Endodermal cell (in vitro differentiated cells): ENCODE results near the gene ARHGEF10L. TPM values are rescaled to one million over a fixed set of nuclear protein-coding genes. Genes with fewer than 3 reads are reported as not detected.

Experiments
- DNase-seq: peaks from one replicate; pipeline ENCODE4 v3.0.0-alpha.2; 2017
- H3K27ac ChIP-seq: 2 replicates; pipeline ENCODE4 v1.5.1; 2013; ENCODE audit warnings: mild to moderate bottlenecking, low read depth, low read length, moderate library complexity
- H3K27me3 ChIP-seq: 2 replicates; pipeline ENCODE4 v1.6.1; 2013; ENCODE audit warnings: mild to moderate bottlenecking, low read length, moderate library complexity; ENCODE audit not compliant: insufficient read depth, control insufficient read depth, poor library complexity, severe bottlenecking
- H3K36me3 ChIP-seq: 2 replicates; pipeline ENCODE4 v1.7.0; 2013; ENCODE audit warnings: mild to moderate bottlenecking, low read length, moderate library complexity; ENCODE audit not compliant: control insufficient read depth, insufficient read depth
- H3K4me1 ChIP-seq: one replicate; pipeline ENCODE4 v1.7.0; 2013; ENCODE audit warnings: low read length; ENCODE audit not compliant: control insufficient read depth, insufficient read depth
- H3K4me3 ChIP-seq: 2 replicates; pipeline ENCODE4 v1.5.1; 2013; ENCODE audit warnings: mild to moderate bottlenecking, low read length, moderate library complexity
- H3K9ac ChIP-seq: 2 replicates; pipeline ENCODE4 v1.6.1; 2013; ENCODE audit warnings: mild to moderate bottlenecking, low read length, moderate library complexity; ENCODE audit not compliant: poor library complexity, severe bottlenecking; ENCODE audit errors: extremely low read depth
- H3K9me3 ChIP-seq: 2 replicates; pipeline ENCODE4 v1.6.1; 2013; ENCODE audit warnings: mild to moderate bottlenecking, low read length, moderate library complexity; ENCODE audit not compliant: control insufficient read depth
- H3K27ac Mint-ChIP-seq: 2 replicates; pipeline ENCODE4 v1.8.0; 2020; ENCODE audit warnings: mixed read lengths
- H3K27me3 Mint-ChIP-seq: 2 replicates; pipeline ENCODE4 v1.8.0; 2021; ENCODE audit warnings: mild to moderate bottlenecking, mixed read lengths; ENCODE audit not compliant: insufficient read depth
- H3K36me3 Mint-ChIP-seq: 2 replicates; pipeline ENCODE4 v1.8.0; 2020; ENCODE audit warnings: low read depth, mixed read lengths
- H3K4me1 Mint-ChIP-seq: 2 replicates; pipeline ENCODE4 v1.8.0; 2020; ENCODE audit warnings: mixed read lengths
- H3K4me3 Mint-ChIP-seq: 2 replicates; pipeline ENCODE4 v1.8.0; 2020; ENCODE audit warnings: mild to moderate bottlenecking, moderate library complexity, mixed read lengths
- H3K9me3 Mint-ChIP-seq: 2 replicates; pipeline ENCODE4 v1.8.0; 2020; ENCODE audit warnings: mild to moderate bottlenecking, mixed read lengths
- CTCF ChIP-seq: fragments of 200-600 bp; sonication (generic); conservative IDR thresholded peaks from 2 replicates; pipeline ENCODE4 v1.5.0; 2021; ENCODE audit warnings: antibody characterized with exemption, mild to moderate bottlenecking
- WGBS, 2 experiments: methylation state at CpG; one replicate each; pipeline versions ENCODE4 v1.1.5 to v1.1.7; 2013; ENCODE audit warnings: missing lambda C conversion rate in 2 of 2, mixed read lengths in 1 of 2; ENCODE audit not compliant: insufficient coverage in 1 of 2, insufficient read length in 1 of 2; 5-methylcytosine and 5-hydroxymethylcytosine counted together
- total RNA-seq, 2 donors: library from RNA; stranded (reverse); fragmentation: NEBNext Ultra II Directional in 1 of 2; extraction: Animal tissue kit (Norgen Biotek cat#: 25700) in 1 of 2; gene quantifications; 2 replicates in 1 of 2; 3 replicates in 1 of 2; pipeline ENCODE4 v1.2.1, GENCODE V29; 2021

The ARHGEF10L gene
- total RNA-seq, 2 donors from 2014 or later, result 5.2 to 10.5 TPM

DNA sequence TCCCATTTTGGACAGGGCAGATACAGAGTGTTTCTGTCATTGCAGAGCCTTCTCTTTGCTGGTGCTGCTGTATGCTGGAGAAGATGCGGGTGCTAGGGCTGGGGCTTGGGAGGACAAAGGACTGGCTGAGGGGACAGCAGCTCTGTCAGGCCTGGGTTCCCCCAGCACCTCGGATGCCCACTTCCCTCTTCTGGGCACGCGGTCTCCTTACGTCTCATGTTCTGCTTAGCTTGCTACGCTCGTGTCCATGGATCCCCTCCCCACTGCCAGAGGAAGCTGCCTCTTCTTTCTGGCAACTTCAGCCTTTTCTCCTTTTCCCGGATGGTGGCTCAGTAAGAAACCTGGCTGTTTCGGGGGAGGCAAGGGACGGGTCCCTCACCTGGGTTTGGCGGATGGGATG, 75.7 kb downstream of the ARHGEF10L start:
- no peak overlapping the region for H3K9ac ChIP-seq
- 92 to 96% methylated on average over 9 to 11 of the region's 11 CpGs for WGBS, 2 experiments
- TF ChIP-seq CTCF, result no peak

DNA sequence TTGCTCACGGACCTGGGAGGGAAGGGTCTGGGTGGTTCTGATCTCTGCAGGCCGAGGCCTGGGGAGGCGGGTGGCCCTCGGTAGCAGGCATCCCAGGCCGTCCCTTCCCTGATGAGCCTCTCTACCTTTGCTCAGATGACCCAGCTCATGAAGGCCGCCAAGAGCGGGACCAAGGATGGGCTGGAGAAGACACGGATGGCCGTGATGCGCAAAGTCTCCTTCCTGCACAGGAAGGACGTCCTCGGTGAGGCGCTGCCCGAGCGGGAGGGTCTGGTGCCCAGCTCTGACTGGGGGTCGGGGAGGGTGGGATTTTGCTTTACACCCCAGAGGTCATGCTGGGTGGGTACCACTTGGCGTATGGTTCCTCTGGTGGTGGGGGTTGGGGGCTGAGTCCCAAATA, 76.5 kb downstream of the ARHGEF10L start:
- 95 to 98% methylated on average over 12 to 17 of the region's 17 CpGs for WGBS, 2 experiments

More for the DNA sequence above, 75.7 kb downstream of the ARHGEF10L start:
- no peaks in the 10 kb centered on the region for H3K27me3 Mint-ChIP-seq
- Histone ChIP-seq H3K36me3 (no peaks in the 10 kb centered on the region), H3K9me3 (no peaks in the 10 kb centered on the region), H3K4me3 (no peak overlapping the region), H3K27me3 (no peaks in the 10 kb centered on the region), H3K27ac (no peak overlapping the region), H3K4me1 (no peaks in the 10 kb centered on the region)
- no peak for DNase-seq
- no peak overlapping the region for H3K27ac Mint-ChIP-seq
- no peak overlapping the region for H3K4me3 Mint-ChIP-seq
- no peaks in the 10 kb centered on the region for H3K9me3 Mint-ChIP-seq
- H3K4me1 Mint-ChIP-seq, result no peaks in the 10 kb centered on the region
- H3K36me3 Mint-ChIP-seq, result no peaks in the 10 kb centered on the region

GRCh38 chr1:17616731-17617279, 77.3 kb downstream of the ARHGEF10L start:
- Histone ChIP-seq H3K4me3 (no peak overlapping the region), H3K9me3 (no peaks in the 10 kb centered on the region), H3K36me3 (no peaks in the 10 kb centered on the region), H3K27ac (no peak overlapping the region), H3K9ac (no peak overlapping the region), H3K27me3 (no peaks in the 10 kb centered on the region), H3K4me1 (no peaks in the 10 kb centered on the region)
- Mint-ChIP-seq H3K27me3 (no peaks in the 10 kb centered on the region), H3K36me3 (no peaks in the 10 kb centered on the region), H3K4me1 (no peaks in the 10 kb centered on the region), H3K27ac (no peak overlapping the region), H3K4me3 (no peak overlapping the region), H3K9me3 (no peaks in the 10 kb centered on the region)
- 94 to 99% methylated on average over 9 to 12 of the region's 12 CpGs for WGBS, 2 experiments
- DNase-seq, result no peak
- no peak for TF ChIP-seq CTCF

More for the DNA sequence above, 76.5 kb downstream of the ARHGEF10L start:
- Mint-ChIP-seq H3K4me3 (no peak overlapping the region), H3K4me1 (no peaks in the 10 kb centered on the region), H3K27ac (peak overlapping the region; percentile 23), H3K27me3 (no peaks in the 10 kb centered on the region), H3K36me3 (no peaks in the 10 kb centered on the region), H3K9me3 (no peaks in the 10 kb centered on the region)
- H3K9ac ChIP-seq, result no peak overlapping the region
- no peaks in the 10 kb centered on the region for H3K4me1 ChIP-seq
- no peaks in the 10 kb centered on the region for H3K9me3 ChIP-seq
- no peak for DNase-seq
- H3K27me3 ChIP-seq, result no peaks in the 10 kb centered on the region
- H3K36me3 ChIP-seq, result no peaks in the 10 kb centered on the region
- TF ChIP-seq CTCF, result no peak
- no peak overlapping the region for H3K4me3 ChIP-seq
- no peak overlapping the region for H3K27ac ChIP-seq
